Ascending aorta (tissue), 2 donors: ENCODE results near the gene SIAH2. TPM values are rescaled to one million over a fixed set of nuclear protein-coding genes. Genes with fewer than 3 reads are reported as not detected.
A peak's percentile ranks its signal among the peaks of the same experiment; 100 is the strongest.

Experiments used
- DNase-seq, 2 donors: peaks; one replicate each; pipeline ENCODE4 v3.0.0-alpha.2; 2019; ENCODE audit warnings: low spot score in 2 of 2
- H3K27ac ChIP-seq, 2 donors: fragments of 200-600 bp; sonication (generic); one replicate each; pipeline ENCODE4 v1.5.1; 2016 to 2017; ENCODE audit warnings: mild to moderate bottlenecking in 1 of 2
- H3K27me3 ChIP-seq: fragments of 200-600 bp; sonication (generic); one replicate; pipeline ENCODE4 v1.5.1; 2017
- H3K36me3 ChIP-seq, 2 donors: fragments of 200-600 bp; sonication (generic); one replicate each; pipeline ENCODE4 v1.5.1; 2016
- H3K4me1 ChIP-seq, 2 donors: fragments of 200-600 bp; sonication (generic); one replicate each; pipeline ENCODE4 v1.5.1; 2016 to 2017; ENCODE audit warnings: mild to moderate bottlenecking in 1 of 2
- H3K4me3 ChIP-seq, 2 donors: fragments of 200-600 bp; sonication (generic); one replicate each; pipeline ENCODE4 v1.5.1; 2016 to 2017; ENCODE audit warnings: mild to moderate bottlenecking in 1 of 2
- H3K9me3 ChIP-seq, 2 donors: fragments of 200-600 bp; sonication (generic); one replicate each; pipeline ENCODE4 v1.5.1; 2016
- intact Hi-C: fragments of 100-400 bp; cut with DNase I; formaldehyde crosslinking; loops from one replicate; pipeline ENCODE4 v1.15.1; 2023
- total RNA-seq: library from RNA; depleted of rRNA; stranded (reverse); fragments of >200 nt; gene quantifications from one replicate; pipeline ENCODE4 v1.1.0, GENCODE V29; 2016
- TF ChIP-seq, protein P1 (sequence below), 3 experiments: fragments of 200-600 bp in 2 of 3; fragments of 450-650 bp in 1 of 3; sonication (generic) in 2 of 3; IDR thresholded peaks; one replicate each; pipeline ENCODE4 v1.5.1; 2016 to 2019; ENCODE audit warnings: antibody characterized with exemption in 3 of 3, mild to moderate bottlenecking in 1 of 3, moderate library complexity in 1 of 3

The SIAH2 gene
- total RNA-seq, 1 donor from 2014 or later: 50.9 TPM

- TF ChIP-seq, protein P1, sequence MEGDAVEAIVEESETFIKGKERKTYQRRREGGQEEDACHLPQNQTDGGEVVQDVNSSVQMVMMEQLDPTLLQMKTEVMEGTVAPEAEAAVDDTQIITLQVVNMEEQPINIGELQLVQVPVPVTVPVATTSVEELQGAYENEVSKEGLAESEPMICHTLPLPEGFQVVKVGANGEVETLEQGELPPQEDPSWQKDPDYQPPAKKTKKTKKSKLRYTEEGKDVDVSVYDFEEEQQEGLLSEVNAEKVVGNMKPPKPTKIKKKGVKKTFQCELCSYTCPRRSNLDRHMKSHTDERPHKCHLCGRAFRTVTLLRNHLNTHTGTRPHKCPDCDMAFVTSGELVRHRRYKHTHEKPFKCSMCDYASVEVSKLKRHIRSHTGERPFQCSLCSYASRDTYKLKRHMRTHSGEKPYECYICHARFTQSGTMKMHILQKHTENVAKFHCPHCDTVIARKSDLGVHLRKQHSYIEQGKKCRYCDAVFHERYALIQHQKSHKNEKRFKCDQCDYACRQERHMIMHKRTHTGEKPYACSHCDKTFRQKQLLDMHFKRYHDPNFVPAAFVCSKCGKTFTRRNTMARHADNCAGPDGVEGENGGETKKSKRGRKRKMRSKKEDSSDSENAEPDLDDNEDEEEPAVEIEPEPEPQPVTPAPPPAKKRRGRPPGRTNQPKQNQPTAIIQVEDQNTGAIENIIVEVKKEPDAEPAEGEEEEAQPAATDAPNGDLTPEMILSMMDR (IDR thresholded peaks at IDR 0.05): no peak
- no peak overlapping the region for H3K4me3 ChIP-seq
- no peaks in the 10 kb centered on the region for H3K9me3 ChIP-seq
- H3K27me3 ChIP-seq: no peaks in the 10 kb centered on the region
- no peak for DNase-seq
- H3K27ac ChIP-seq: no peak overlapping the region
- no peaks in the 10 kb centered on the region for H3K4me1 ChIP-seq
- H3K36me3 ChIP-seq: no peaks in the 10 kb centered on the region
- intact Hi-C loops: loop anchor here (2.0 to 10.0 kb wide), 3 partner anchors 44 to 364 kb away; partner anchors contain the start of gene MED12L
Measured at GRCh38 chr3:150720444-150720843, 42.5 kb downstream of the SIAH2 start.

DNA sequence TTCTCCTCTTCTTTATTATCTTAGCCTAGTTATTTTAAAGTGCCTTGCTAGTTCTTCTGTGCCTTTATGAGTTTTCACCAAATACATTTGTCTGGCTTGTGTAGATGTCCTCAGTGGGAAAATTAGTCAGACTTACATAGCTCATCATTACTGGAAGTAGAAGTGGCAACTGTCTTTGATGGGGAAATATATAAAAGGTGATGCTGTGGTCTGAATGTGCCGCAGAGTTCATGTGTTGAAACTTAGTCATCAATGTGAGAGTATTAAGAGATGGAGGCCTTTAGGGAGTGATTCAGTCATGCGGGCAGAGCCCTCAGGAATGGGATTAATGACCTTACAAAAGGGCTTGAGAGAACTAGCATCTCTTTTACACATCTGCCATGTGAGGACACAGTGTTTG lies 52.9 kb downstream of the SIAH2 start:
- no peak overlapping the region for H3K4me3 ChIP-seq
- DNase-seq: no peak
- TF ChIP-seq, protein P1 (IDR thresholded peaks at IDR 0.05): no peak
- no peaks in the 10 kb centered on the region for H3K36me3 ChIP-seq
- no peak overlapping the region for H3K27ac ChIP-seq
- H3K9me3 ChIP-seq: no peaks in the 10 kb centered on the region
- no peaks in the 10 kb centered on the region for H3K27me3 ChIP-seq
- H3K4me1 ChIP-seq: no peaks in the 10 kb centered on the region
- intact Hi-C loops: no loop called here

- TF ChIP-seq, protein P1 (IDR thresholded peaks at IDR 0.05): peak in 2 of 3 experiments; percentile 7 to 24
- peak; percentile 67 to 96 for DNase-seq
- H3K4me1 ChIP-seq: peaks cover 0 to 5% of the 10 kb centered on the region in 2 donors
- peak within 1 kb of the TSS; percentile 83 to 86 for H3K27ac ChIP-seq
- no peaks in the 10 kb centered on the region for H3K27me3 ChIP-seq
- H3K36me3 ChIP-seq: no peaks in the 10 kb centered on the region
- no peaks in the 10 kb centered on the region for H3K9me3 ChIP-seq
- H3K4me3 ChIP-seq: peak within 1 kb of the TSS; percentile 70 to 84
- intact Hi-C loops: loop anchor here (1.0 to 5.0 kb wide), 3 partner anchors 59 to 157 kb away; partner anchors contain the start of genes EIF2A, SELENOT, SERP1 and SIAH2
Measured at GRCh38 chr3:150703756-150704344, 59.1 kb downstream of the SIAH2 start, which contains the start of gene ERICH6. ERICH6 (minus strand) TSS chr3:150703920; CDS start chr3:150703898, 22 bp downstream.

DNA sequence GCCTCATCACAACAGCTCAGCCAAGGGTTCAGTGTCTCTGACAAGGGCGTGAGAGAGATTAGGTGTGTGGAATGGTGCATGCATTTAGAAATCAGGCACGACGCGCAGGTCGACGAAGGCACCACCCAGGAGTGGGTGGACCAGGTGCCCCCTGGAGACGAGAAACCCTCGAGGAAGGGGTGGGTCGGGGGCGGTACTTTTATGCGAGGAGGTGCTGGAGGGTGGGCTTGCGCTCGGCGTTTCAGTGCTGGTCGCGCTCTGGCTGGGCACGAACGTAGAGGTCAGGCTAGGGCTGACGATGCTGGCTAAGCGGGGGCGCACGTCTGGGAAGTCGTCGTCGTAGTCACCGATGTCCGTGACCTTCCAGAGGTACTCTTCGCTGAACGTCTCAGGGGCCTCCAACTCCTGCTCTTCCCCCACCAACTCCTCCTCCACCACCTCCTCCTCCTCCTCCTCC lies 59.6 kb downstream of the SIAH2 start:
- DNase-seq: peak in 1 of 2 donors; percentile 70
- TF ChIP-seq, protein P1 (IDR thresholded peaks at IDR 0.05): no peak

DNA sequence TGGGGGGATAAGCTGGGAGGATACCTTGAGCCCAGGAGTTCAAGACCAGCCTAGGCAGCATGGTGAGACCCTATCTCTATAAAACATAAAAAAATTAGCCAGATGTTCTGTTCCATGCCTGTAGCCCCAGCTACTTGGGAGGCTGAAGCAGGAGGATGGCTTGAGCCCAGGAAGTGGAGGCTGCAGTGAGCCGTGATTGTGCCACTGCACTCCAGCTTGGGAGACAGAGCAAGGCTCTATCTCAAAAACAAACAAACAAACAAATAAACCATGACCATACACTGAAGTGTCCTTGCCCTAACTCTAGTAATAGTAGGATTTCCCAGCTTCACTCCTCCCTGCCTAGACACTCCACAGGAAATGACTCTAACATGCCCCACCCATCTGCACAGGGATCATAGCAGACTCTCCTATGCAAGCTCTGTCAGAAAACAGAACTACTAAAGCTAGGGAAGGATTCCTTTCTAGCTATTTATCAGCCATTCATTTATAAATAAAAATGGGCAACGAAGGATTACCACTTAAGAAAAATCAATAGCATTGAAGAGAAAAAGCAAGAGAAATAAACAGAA lies 63.8 kb downstream of the SIAH2 start:
- TF ChIP-seq, protein P1 (IDR thresholded peaks at IDR 0.05): no peak
- intact Hi-C loops: no loop called here

More for the DNA sequence above, 59.6 kb downstream of the SIAH2 start:
- H3K4me3 ChIP-seq: peak overlapping the region; percentile 70 to 84
- H3K27me3 ChIP-seq: no peaks in the 10 kb centered on the region
- H3K27ac ChIP-seq: peak overlapping the region; percentile 83 to 86
- no peaks in the 10 kb centered on the region for H3K36me3 ChIP-seq
- intact Hi-C loops: loop anchor here (1.0 to 5.0 kb wide), 3 partner anchors 60 to 156 kb away; partner anchors contain the start of genes EIF2A, SELENOT, SERP1 and SIAH2
- no peaks in the 10 kb centered on the region for H3K9me3 ChIP-seq
- H3K4me1 ChIP-seq: peaks cover 0 to 5% of the 10 kb centered on the region in 2 donors

More for the DNA sequence above, 63.8 kb downstream of the SIAH2 start:
- Histone ChIP-seq H3K27me3 (no peaks in the 10 kb centered on the region), H3K4me3 (no peak overlapping the region), H3K4me1 (peaks cover 0 to 1% of the 10 kb centered on the region in 2 donors), H3K9me3 (no peaks in the 10 kb centered on the region), H3K36me3 (no peaks in the 10 kb centered on the region), H3K27ac (no peak overlapping the region)
- no peak for DNase-seq
